ENCODE results near the gene IFNAR1. TPM values are rescaled to one million over a fixed set of nuclear protein-coding genes. Genes with fewer than 3 reads are reported as not detected.

Gene IFNAR1
- polyA plus RNA-seq, 1 donor from 2014 or later: 15.5 TPM

DNA sequence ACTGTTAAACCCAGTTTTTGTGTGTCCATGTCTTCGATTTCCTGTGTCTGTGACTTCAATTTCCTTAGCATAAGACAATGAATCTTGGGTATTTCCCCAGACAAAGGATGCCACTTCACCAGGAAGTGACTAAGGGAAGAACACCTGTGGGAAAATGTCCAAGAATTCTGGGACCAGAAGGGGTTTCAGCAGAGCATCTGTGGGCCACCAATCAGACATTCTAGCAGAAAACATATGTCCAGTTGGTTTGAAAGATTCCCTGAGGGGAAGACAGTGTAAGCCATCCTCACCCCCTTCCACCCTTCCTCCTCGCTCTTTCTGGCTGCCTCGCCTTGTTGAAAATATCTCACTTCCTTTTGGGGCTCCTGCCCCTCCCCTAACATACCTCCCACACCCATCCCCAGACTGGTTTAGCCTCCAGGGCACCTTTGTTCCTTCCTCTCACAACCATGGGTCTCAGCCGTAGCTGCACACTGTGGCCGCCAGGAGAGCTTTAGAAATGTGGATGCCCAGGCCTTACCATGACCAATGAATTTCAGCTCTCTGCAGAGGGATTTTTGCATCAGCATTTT is 25.5 kb upstream of the IFNAR1 start:
- H3K4me3 ChIP-seq (ENCODE audit: low read length): no peak overlapping the region
- no peaks in the 10 kb centered on the region for H3K9me2 ChIP-seq (ENCODE audit: insufficient read depth, low read length)
- no peak overlapping the region for H2AFZ ChIP-seq (ENCODE audit: low read depth, low read length)
- no peaks in the 10 kb centered on the region for H3K27me3 ChIP-seq (ENCODE audit: insufficient read depth, low read depth, low read length)
- H3K79me2 ChIP-seq (replicated peaks; ENCODE audit: insufficient read depth, low read length): no peaks in the 10 kb centered on the region
- no peaks in the 10 kb centered on the region for H3K9me3 ChIP-seq (ENCODE audit: low read length)
- no peak overlapping the region for H3K4me2 ChIP-seq (ENCODE audit: low read length)
- no peak overlapping the region for H3K27ac ChIP-seq (ENCODE audit: low read length)
- TF ChIP-seq POLR2AphosphoS5 (IDR thresholded peaks at IDR 0.05) (no peak), TAF1 (IDR thresholded peaks at IDR 0.05; ENCODE audit: low read depth) (no peak), SMC3 (conservative IDR thresholded peaks at IDR 0.05; ENCODE audit: poor library complexity) (no peak), MXI1 (conservative IDR thresholded peaks at IDR 0.05; ENCODE audit: poor library complexity, severe bottlenecking) (no peak), EZH2 (IDR thresholded peaks at IDR 0.05; ENCODE audit: borderline replicate concordance, insufficient read depth, low read length, poor library complexity, severe bottlenecking) (no peak), CTCF (IDR thresholded peaks at IDR 0.05; ENCODE audit: poor library complexity, severe bottlenecking) (no peak), EP300 (conservative IDR thresholded peaks at IDR 0.05; ENCODE audit: poor library complexity, severe bottlenecking) (no peak), RAD21 (conservative IDR thresholded peaks at IDR 0.05) (no peak), REST (IDR thresholded peaks at IDR 0.05; ENCODE audit: borderline replicate concordance) (no peak)
- H3F3A ChIP-seq (ENCODE audit: insufficient read depth, low read length, poor library complexity, severe bottlenecking): no peaks in the 10 kb centered on the region
- H3K9ac ChIP-seq (ENCODE audit: low read length): no peak overlapping the region
- H3K36me3 ChIP-seq (ENCODE audit: insufficient read depth, low read length): no peaks in the 10 kb centered on the region
- no peaks in the 10 kb centered on the region for H4K20me1 ChIP-seq (ENCODE audit: insufficient read depth)

- Histone ChIP-seq H3K27me3 (ENCODE audit: insufficient read depth, low read depth, low read length) (no peaks in the 10 kb centered on the region), H3K36me3 (ENCODE audit: insufficient read depth, low read length) (no peaks in the 10 kb centered on the region), H4K20me1 (ENCODE audit: insufficient read depth) (no peaks in the 10 kb centered on the region), H2AFZ (ENCODE audit: low read depth, low read length) (no peak overlapping the region), H3F3A (ENCODE audit: insufficient read depth, low read length, poor library complexity, severe bottlenecking) (no peaks in the 10 kb centered on the region), H3K79me2 (replicated peaks; ENCODE audit: insufficient read depth, low read length) (no peaks in the 10 kb centered on the region), H3K4me2 (ENCODE audit: low read length) (no peak overlapping the region), H3K9ac (ENCODE audit: low read length) (no peak overlapping the region), H3K9me3 (ENCODE audit: low read length) (no peaks in the 10 kb centered on the region), H3K9me2 (ENCODE audit: insufficient read depth, low read length) (no peaks in the 10 kb centered on the region), H3K27ac (ENCODE audit: low read length) (no peak overlapping the region), H3K4me3 (ENCODE audit: low read length) (no peak overlapping the region)
- TF ChIP-seq EZH2 (IDR thresholded peaks at IDR 0.05; ENCODE audit: borderline replicate concordance, insufficient read depth, low read length, poor library complexity, severe bottlenecking) (no peak), CTCF (IDR thresholded peaks at IDR 0.05; ENCODE audit: poor library complexity, severe bottlenecking) (no peak), MXI1 (conservative IDR thresholded peaks at IDR 0.05; ENCODE audit: poor library complexity, severe bottlenecking) (no peak), REST (IDR thresholded peaks at IDR 0.05; ENCODE audit: borderline replicate concordance) (no peak)
These were observed 23.8 kb upstream of the IFNAR1 start for GRCh38 chr21:33300701-33301631.
